ENCODE data around the gene NXPE4.
A peak's percentile ranks its signal among the peaks of the same experiment; 100 is the strongest.
"Not testable (repeated sequence)": the region's sequence is repeated elsewhere in the genome, so short reads cannot be mapped to it uniquely, and the experiment has no call there.

NXPE4 gene

GRCh38 chr11:114610550-114610949 lies 15.0 kb upstream of the NXPE4 start:
- no peak for DNase-seq (ENCODE audit: low spot score)

- DNase-seq (ENCODE audit: low spot score) = no peak
Measured at GRCh38 chr11:114609429-114609828, 13.8 kb upstream of the NXPE4 start.

DNA sequence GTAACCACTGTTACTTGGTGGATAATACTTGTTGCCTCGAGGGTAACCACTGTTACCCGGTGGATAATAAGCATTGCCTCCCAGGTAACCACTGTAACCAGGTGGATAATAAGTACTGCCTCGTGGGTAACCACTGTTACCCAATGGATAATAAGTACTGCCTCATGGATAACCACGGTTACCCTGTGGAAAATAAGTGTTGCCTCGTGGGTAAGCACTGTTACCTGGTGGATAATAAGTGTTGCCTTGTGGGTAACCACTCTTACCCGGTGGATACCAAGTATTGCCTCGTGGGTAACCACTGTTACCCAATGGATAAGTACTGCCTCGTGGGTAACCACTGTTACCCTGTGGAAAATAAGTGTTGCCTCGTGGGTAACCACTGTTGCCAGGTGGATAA lies 13.0 kb upstream of the NXPE4 start:
- not testable (repeated sequence) for DNase-seq (ENCODE audit: low spot score)

DNA sequence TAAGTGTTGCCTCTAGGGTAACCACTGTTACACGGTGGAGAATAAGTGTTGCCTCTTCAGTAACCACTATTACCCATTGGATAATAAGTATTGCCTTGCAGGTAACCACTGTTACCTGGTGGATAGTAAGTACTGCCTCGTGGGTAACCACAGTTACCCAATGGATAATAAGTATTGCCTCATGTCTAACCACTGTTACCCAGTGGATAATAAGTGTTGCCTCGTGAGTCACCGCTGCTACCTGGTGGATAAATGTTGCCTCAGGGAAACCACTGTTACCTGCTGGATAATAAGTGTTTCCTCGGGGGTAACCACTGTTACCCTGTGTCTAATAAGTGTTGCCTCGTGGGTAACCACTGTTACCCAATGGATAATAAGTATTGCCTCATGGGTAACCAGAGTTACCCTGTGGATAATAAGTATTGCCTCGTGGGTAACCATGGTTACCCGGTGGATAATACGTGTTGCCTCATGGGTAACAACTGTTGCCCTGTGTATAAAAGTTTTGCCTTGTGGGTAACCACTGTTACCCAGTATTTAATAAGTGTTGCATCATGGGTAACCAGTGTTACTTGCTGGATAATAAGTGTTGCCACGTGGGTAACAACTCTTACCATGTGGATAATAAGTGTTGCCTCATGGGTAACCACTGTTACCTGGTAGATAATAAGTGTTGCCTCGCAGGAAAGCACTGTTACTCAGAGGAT lies 12.3 kb upstream of the NXPE4 start:
- no peak for DNase-seq (ENCODE audit: low spot score)

DNA sequence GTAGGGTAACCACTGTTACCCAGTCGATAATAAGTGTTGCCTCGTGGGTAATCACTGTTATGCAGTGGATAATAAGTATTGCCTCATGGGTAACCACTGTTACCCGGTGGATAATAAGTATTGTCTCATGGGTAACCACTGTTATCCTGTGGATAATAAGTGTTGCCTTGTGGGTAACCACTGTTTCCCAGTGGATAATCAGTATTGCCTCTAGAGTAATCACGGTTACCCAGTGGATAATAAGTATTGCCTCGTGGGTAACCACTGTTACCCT lies 11.2 kb upstream of the NXPE4 start:
- not testable (repeated sequence) for DNase-seq (ENCODE audit: low spot score)

DNA sequence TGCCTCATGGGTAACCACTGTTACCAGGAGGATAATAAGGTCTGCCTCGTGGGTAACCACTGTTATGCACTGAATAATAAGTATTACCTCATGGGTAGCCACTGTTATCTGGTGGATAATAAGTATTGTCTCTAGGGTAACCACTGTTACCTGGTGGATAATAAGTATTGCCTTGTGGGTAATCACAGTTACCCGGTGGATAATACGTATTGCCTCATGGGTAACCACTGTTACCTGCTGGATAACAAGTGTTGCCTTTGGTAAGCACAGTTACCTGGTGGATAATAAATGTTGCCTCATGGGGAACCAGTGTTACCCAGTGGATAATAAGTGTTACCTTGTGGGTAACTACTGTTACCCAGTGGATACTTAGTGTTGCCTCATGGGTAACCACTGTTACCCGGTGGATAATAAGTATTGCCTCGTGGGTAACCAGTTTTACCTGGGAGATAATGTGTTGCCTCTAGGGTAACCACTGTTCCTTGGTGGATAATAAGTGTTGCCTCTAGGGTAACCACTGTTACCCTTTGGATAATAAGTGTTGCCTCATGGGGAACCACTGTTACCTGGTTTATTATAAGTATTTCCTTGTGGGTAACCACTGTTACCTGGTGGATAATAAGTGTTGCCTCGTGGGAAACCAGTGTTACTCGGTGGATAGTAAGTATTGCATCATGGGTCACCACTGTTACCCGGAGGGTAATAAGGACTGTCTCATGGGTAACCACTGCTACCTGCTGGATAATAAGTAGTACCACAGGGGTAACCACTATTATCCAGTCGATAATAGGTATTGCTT lies 10.6 kb upstream of the NXPE4 start:
- no peak for DNase-seq (ENCODE audit: low spot score)

DNA sequence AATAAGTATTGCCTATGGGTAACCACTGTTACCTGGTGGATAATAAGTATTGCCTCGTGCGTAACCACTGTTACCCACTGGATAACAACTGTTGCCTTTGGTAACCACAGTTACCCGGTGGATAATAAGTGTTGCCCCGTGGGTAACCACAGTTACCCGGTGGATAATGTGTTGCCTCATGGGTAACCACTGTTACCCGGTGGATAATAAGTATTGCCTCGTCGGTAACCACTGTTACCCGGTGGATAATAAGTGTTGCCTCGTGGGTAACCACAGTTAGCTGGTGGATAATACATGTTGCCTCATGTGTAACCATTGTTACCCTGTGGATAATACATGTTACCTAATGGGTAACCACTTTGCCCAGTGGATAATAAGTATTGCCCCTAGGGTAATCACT lies 9.8 kb upstream of the NXPE4 start:
- no peak for DNase-seq (ENCODE audit: low spot score)

DNA sequence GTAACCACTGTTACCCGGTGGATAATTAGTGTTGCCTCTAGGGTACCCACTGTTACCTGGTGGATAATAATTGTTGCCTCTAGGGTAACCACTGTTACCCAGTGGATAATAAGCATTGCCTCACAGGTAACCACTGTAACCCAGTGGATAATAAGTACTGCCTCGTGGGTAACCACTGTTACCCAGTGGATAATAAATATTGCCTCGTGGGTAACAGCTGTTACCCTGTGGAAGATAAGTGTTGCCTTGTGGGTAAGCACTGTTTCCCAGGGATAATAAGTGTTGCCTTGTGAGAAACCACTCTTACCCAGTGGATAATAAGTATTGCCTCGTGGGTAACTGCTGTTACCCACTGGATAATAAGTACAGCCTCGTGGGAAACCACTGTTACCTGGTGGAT lies 9.3 kb upstream of the NXPE4 start:
- DNase-seq (ENCODE audit: low spot score) = no peak

GRCh38 chr11:114604179-114604813 lies 8.7 kb upstream of the NXPE4 start:
- no peak for DNase-seq (ENCODE audit: low spot score)

DNA sequence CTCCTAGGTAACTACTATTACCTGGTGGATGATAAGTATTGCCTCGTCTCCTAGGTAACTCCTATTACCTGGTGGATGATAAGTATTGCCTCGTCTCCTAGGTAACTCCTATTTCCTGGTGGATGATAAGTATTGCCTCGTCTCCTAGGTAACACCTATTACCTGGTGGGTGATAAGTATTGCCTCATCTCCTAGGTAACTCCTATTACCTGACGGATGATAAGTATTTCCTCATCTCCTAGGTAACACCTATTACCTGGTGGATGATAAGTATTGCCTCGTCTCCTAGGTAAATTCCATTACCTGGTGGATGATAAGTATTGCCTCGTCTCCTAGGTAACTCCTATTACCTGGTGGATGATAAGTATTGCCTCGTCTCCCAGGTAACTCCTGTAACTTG lies 7.6 kb upstream of the NXPE4 start:
- DNase-seq (ENCODE audit: low spot score) = not testable (repeated sequence)

DNA sequence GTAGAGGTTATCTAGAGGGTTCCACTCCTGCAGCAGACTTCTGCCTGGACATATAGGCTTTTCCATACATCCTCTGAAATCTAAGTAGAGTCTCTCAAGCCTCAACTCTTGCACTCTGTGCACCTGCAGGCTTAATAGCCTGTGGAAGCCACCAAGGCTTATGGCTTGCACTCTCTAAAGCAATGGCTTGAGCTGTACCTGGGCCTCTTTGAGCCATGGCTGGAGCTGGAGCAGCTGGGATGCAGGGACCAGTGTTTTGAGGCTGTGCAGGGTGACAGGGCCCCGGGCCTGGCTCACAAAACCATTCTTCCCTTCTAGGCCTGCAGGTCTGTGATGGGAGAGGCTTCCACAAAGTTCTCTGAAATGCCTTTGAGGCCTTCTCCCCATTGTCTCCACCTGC lies 2.9 kb upstream of the NXPE4 start:
- DNase-seq (ENCODE audit: low spot score) = no peak

DNA sequence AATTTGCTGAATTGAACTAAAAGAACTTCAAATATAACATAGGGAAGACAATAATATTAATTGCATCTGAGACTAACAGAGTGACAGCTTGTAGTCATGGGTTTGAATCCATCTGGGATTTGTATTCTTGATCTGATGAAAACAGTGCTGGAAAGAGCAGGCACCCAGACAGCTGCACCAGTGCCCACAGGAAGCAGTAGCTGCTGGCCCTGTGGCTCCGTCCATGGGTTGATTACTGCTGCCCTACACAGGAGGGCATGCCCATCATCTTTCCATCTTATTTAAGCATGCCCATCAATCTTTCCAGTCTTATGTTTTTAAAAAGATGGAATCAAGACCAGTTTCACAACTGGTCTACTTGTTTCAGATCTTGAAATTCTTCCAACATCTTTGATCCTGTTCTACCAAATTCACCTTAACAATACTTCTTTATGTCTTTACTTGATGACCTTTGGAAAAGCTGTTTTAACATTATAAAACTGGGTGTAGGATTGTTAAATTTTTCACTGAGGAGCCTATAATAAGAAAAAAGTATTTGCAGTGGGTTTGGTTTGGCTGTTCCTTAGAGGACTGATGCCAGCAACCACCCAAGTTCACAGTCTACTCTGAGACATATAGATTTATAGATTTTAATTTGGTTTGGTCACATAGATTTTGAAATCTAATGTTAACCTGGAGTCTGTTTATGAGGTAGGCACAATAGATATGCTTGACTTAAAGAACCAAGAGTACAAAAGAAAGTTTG lies 761 bp upstream of the NXPE4 start:
- DNase-seq (ENCODE audit: low spot score) = no peak

GRCh38 chr11:114594703-114595102 lies 883 bp downstream of the NXPE4 start:
- DNase-seq (ENCODE audit: low spot score) = no peak

GRCh38 chr11:114587398-114587953 lies 8.1 kb downstream of the NXPE4 start:
- no peak for DNase-seq (ENCODE audit: low spot score)

DNA sequence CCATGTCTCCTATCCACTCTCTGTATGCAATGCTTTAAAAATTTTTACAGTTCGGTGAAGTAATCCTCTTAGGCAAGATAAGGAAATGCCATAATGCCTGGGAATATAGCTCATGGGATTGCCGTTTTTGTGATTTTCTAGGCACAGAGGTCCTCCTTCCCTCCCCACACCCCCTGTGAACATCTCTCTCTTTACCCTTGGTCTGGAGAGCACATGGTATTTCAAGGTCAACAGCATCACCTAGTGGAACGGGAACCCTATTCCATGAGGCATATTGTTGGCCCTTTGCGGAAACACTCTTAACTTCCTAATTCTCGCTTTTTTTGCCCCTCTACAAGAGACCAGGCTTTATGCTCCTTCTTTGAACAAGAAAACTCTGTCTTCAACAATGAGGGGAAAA lies 8.8 kb downstream of the NXPE4 start:
- DNase-seq (ENCODE audit: low spot score) = no peak

- DNase-seq (ENCODE audit: low spot score) = peak; percentile 2
Measured at GRCh38 chr11:114571712-114572111, 23.9 kb downstream of the NXPE4 start.

GRCh38 chr11:114569801-114570200 lies 25.8 kb downstream of the NXPE4 start:
- DNase-seq (ENCODE audit: low spot score) = no peak

GRCh38 chr11:114566276-114566675 lies 29.3 kb downstream of the NXPE4 start:
- no peak for DNase-seq (ENCODE audit: low spot score)

DNA sequence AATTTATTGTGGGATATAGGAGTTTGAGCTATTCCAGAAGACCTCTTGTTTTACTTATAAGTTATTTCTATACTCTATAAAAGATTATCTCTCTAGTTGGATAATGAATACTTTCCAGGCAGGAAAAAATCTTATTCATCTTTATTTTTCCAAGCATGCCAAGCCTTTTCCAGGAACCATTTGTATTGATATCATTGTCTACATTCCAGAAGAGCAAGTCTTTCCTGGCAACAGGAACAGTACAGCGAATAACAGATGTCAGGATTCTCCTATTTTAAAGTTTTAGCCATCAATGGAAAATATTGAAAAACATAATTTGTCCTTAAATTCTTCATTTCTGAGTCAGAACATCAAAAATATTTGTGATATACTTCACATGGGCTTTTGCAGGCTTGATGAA lies 30.8 kb downstream of the NXPE4 start:
- no peak for DNase-seq (ENCODE audit: low spot score)

DNA sequence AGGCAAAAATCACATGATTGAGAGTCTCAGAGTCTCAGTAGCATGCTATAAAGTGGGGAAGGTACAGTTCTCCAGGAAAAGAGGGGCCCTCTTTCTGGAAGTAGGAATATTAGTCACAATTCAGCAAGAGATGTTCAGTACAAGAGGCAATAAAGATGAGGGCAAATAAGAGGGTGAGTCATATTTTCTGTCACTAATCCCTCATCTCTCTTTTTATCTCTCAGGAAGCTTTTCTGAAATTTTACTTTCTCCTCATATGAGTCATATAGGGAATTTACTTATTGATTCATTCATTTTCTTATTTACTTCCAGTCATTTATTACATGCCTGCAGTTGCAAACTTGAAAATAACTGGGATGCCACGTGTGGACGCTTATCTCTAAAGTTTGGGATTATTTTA lies 32.5 kb downstream of the NXPE4 start:
- DNase-seq (ENCODE audit: low spot score) = no peak

DNA sequence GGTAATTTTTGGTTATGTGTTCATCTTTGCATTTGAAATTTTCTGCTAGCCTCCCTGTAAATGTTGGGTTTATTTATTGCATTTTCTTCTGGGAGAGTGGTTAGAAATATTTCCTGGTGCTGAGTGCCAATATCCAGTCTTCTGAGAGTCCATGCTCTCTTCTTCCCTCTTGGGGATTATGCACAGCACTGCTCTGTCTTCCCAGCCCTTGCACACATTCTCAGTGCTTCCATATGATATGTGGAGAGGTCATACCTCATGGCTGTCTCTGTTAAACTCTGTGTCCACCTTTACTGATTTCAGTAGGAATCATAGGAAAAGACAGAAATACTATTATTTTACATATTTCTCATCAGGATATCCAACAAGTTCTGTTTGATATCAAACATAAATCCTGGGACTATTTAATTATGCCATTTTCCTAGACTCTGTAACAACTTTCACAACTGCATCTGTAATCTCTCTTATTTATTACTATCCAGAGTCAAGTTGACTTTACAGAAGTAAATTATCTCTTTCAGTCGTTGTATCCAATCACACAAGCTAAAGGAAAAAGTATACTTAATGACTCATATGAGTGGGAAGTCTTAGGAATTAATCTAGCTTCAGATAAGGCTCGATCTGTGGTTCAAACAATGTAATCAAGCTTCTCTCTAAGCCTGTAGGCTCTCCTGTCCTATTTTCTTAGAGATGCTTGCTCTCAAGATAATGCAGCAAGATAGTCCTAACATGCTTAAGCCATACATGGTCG lies 33.2 kb downstream of the NXPE4 start:
- DNase-seq (ENCODE audit: low spot score) = no peak

Data from NAMALWA (cell line).